ENCODE data around the gene GLRX5.

GLRX5 gene

DNA sequence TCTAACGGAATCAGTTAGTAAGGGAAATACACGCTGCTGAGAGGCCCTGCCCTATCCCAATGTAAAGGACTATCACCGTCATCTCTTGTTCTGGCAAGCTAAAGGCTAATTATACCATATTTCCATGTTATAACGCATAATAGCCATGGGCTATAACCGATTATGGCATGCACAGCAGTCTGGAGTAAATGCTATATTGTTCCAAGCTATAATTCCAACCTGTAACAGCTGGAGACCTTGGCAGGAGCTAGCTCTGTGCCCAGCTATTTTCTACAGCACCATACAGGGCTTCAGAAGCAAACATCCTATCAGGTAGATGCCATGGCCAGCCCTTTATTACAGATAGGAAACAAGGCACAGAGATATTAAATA is 44.7 kb upstream of the GLRX5 start:
- no peak overlapping the region for H3K27ac ChIP-seq
- no peak for TF ChIP-seq CTCF (conservative IDR thresholded peaks at IDR 0.05)

DNA sequence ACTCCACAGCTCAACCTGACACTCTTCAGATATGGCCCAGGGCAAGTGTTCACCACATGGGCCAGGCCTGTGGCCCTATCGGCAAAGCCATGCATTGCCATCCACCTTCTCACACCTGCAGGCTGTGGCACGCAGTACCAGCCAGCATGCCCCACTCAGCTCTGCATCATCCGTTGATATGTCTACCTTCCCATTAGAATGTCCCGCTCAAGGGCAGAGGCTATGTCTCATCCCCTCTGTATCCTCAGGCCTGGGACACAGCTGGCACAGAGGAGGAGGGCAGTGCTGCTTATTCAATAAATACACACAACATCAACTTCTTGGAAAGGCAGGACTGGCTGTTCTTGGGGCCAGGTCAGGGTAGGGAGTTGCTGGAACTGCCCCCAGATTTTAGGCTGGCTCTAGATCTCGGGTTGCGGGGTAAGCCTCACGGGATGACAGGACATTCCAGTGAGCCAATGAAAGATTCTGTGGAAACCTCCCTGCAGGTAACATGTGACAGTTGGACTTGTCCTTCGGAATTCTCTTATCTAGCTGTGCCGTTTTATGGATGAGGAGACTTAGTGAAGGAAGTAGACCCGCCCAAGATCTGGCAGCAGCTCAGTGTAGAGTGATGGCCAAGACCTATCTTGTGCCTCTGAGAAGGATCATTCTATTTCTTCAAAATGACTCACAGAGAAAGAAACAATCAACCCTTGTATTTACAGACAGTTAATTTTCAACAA is 44.0 kb upstream of the GLRX5 start:
- TF ChIP-seq CTCF (conservative IDR thresholded peaks at IDR 0.05): no peak
- H3K27ac ChIP-seq: no peak overlapping the region

DNA sequence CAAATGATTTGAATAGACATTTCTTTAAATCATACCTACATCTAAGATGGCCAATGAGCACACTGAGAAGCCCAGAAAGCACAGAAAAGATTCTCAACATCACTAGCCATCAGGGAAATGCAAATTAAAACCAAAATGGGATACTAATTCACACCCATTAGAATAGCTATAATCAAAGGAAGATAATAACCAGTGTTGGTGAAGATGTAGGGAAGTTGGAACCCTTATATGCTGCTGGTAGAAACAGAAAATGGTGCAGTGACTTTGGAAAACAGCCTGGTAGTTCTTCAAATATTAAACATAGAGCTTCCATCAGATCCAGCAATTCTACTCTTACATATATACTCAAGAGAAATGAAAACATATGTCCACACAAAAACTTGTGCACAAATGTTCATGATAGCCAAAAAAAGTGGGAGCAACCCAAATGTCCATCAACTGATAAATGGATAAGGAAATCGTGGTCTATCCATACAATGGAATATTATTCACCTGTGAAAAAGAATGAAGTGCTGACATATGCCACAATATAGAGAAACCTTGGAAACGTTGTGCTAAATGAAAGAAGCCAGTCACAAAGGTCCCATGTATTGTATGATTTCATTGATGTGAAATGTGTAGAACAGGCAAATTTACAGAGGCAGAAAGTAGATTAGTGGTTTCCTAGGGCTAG is 42.8 kb upstream of the GLRX5 start:
- TF ChIP-seq CTCF (conservative IDR thresholded peaks at IDR 0.05): no peak
- H3K27ac ChIP-seq: no peak overlapping the region

DNA sequence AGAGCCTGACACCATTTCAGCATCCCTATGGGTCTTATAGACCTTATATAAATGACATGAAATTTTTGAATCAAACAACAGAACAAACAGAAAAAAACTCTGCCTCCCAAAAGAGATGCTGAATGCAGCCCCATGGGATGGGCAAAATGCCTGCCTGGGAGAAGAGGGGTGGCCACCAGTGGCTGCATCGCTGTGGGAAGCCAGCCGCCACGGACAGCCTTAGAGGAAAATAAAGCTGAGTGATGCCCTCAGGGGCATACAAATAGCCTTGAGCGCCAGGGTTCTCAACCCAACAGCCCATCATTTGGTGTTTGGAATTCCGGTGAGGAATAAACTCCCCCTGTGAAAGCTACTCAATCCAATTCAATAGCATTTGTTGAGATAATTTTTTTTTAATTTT is 41.3 kb upstream of the GLRX5 start:
- no peak for TF ChIP-seq CTCF (conservative IDR thresholded peaks at IDR 0.05)

GRCh38 chr14:95493976-95494375 is 40.9 kb upstream of the GLRX5 start:
- no peak for TF ChIP-seq CTCF (conservative IDR thresholded peaks at IDR 0.05)
- no peak overlapping the region for H3K27ac ChIP-seq

More for the DNA sequence above, 41.3 kb upstream of the GLRX5 start:
- no peak overlapping the region for H3K27ac ChIP-seq

DNA sequence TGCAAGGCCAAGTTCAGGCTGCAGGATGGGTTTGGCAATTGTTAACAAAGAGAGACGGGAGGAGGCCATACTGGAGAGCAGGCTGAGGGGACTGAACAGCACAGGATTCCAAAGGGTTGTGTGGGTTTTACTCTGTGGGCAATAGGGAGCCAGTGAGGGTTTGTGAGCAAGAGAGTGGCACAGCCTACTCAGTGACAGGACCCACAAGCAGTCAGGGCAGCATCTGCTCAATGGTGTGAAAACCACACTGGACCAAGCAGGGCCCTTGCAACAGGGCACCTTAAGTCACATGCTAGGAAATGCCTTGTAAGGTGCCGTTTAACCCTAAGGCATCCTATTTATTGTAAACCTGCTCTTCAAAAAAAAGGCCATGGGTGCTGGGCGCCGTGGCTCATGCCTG is 40.4 kb upstream of the GLRX5 start:
- no peak overlapping the region for H3K27ac ChIP-seq
- no peak for TF ChIP-seq CTCF (conservative IDR thresholded peaks at IDR 0.05)

- no peak for TF ChIP-seq CTCF (conservative IDR thresholded peaks at IDR 0.05)
- no peak overlapping the region for H3K27ac ChIP-seq
Measured at GRCh38 chr14:95495076-95495475, 39.8 kb upstream of the GLRX5 start.
